CD4-positive, alpha-beta T cell (primary cell): ENCODE measurements around the gene APBA2. TPM values are rescaled to one million over a fixed set of nuclear protein-coding genes. Genes with fewer than 3 reads are reported as not detected.

Source experiments
- ATAC-seq: fragments of 200-7000 bp; cut with Tn5 transposase; one replicate; pipeline ENCODE4 v1.10.0; 2022; ENCODE audit warnings: mild to moderate bottlenecking; ENCODE audit not compliant: poor library complexity
- CTCF ChIA-PET: fragments of 350-600 bp; sonication (Branson Sonifier 250); formaldehyde crosslinking; loops from one replicate; lab custom pipeline; 2021; ENCODE audit warnings: antibody characterized with exemption, inconsistent platforms; lab: Charles Lee
- POLR2A ChIA-PET: fragments of 350-600 bp; sonication (Branson Sonifier 250); formaldehyde crosslinking; loops from one replicate; lab custom pipeline; 2021; ENCODE audit warnings: antibody characterized with exemption, inconsistent platforms; lab: Charles Lee
- DNase-seq, 14 experiments: peaks; one replicate each; pipeline ENCODE4 v3.0.0-alpha.2; 2013 to 2020; ENCODE audit warnings: mixed read lengths in 2 of 14
- H3K27ac ChIP-seq, 2 donors: one replicate each; pipeline versions ENCODE4 v1.5.1 to v1.7.0; 2013; ENCODE audit warnings: low read length in 2 of 2, low read depth in 1 of 2, mild to moderate bottlenecking in 1 of 2
- H3K27me3 ChIP-seq, 2 experiments: 1 replicate in 1 of 2; 2 replicates in 1 of 2; pipeline versions ENCODE4 v1.6.1 to v1.7.0; 2013; ENCODE audit warnings: low read length in 2 of 2, control low read depth in 1 of 2, mild to moderate bottlenecking in 1 of 2, moderate library complexity in 1 of 2; ENCODE audit not compliant: insufficient read depth in 2 of 2, control insufficient read depth in 1 of 2
- H3K36me3 ChIP-seq: one replicate; pipeline ENCODE4 v1.6.1; 2013; ENCODE audit warnings: low read length, control low read depth; ENCODE audit not compliant: insufficient read depth
- H3K4me1 ChIP-seq: one replicate; pipeline ENCODE4 v1.6.1; 2013; ENCODE audit warnings: low read length, control low read depth; ENCODE audit not compliant: insufficient read depth
- H3K4me3 ChIP-seq: one replicate; pipeline ENCODE4 v1.5.1; 2013; ENCODE audit warnings: mild to moderate bottlenecking, low read length, moderate library complexity
- H3K9me3 ChIP-seq, 2 experiments: 1 replicate in 1 of 2; 2 replicates in 1 of 2; pipeline versions ENCODE4 v1.6.1 to v1.7.0; 2013; ENCODE audit warnings: low read length in 2 of 2, mild to moderate bottlenecking in 2 of 2, control low read depth in 1 of 2, moderate library complexity in 1 of 2; ENCODE audit not compliant: control insufficient read depth in 1 of 2, insufficient read depth in 1 of 2
- H3K27ac Mint-ChIP-seq: one replicate; pipeline ENCODE4 v1.8.0; 2020; ENCODE audit warnings: mixed read lengths
- H3K27me3 Mint-ChIP-seq: one replicate; pipeline ENCODE4 v1.8.0; 2021; ENCODE audit warnings: mixed read lengths
- H3K36me3 Mint-ChIP-seq: one replicate; pipeline ENCODE4 v1.8.0; 2021; ENCODE audit warnings: low read depth, mixed read lengths
- H3K4me1 Mint-ChIP-seq: one replicate; pipeline ENCODE4 v1.8.0; 2021; ENCODE audit warnings: low read depth, mixed read lengths
- H3K4me3 Mint-ChIP-seq: one replicate; pipeline ENCODE4 v1.8.0; 2020; ENCODE audit warnings: mild to moderate bottlenecking, mixed read lengths
- H3K9me3 Mint-ChIP-seq: one replicate; pipeline ENCODE4 v1.8.0; 2020; ENCODE audit warnings: mixed read lengths
- intact Hi-C, 2 experiments: fragments of 100-400 bp; cut with DNase I in 1 of 2; cut with micrococcal nuclease in 1 of 2; formaldehyde crosslinking; loops; one replicate each; pipeline versions ENCODE4 v1.15.1 to v1.9.0; 2023 to 2025; cut with DNase I, micrococcal nuclease
- total RNA-seq, 174 experiments: library from RNA in 2 of 174; stranded (reverse) in 2 of 174; gene quantifications; one replicate each; pipeline ENCODE4 v1.2.3 and lab custom pipeline; 2021 to 2026
- TF ChIP-seq, protein P1 (sequence below): fragments of 200-600 bp; IDR thresholded peaks from one replicate; pipeline ENCODE4 v1.8.0; 2022; ENCODE audit warnings: antibody characterized with exemption, mild to moderate bottlenecking

APBA2 gene
- total RNA-seq, 2 experiments from 2014 or later: 123 to 126 TPM

GRCh38 chr15:29037997-29038705 is 152.4 kb downstream of the APBA2 start:
- Mint-ChIP-seq H3K4me3 (peak overlapping the region; percentile 15), H3K27me3 (no peaks in the 10 kb centered on the region), H3K36me3 (no peaks in the 10 kb centered on the region), H3K9me3 (no peaks in the 10 kb centered on the region), H3K4me1 (peaks cover 87% of the 10 kb centered on the region), H3K27ac (no peak overlapping the region)
- DNase-seq (peak in 2 of 14 experiments; percentile 8 to 9), ATAC-seq (peak; percentile 32)
- TF ChIP-seq, protein P1, sequence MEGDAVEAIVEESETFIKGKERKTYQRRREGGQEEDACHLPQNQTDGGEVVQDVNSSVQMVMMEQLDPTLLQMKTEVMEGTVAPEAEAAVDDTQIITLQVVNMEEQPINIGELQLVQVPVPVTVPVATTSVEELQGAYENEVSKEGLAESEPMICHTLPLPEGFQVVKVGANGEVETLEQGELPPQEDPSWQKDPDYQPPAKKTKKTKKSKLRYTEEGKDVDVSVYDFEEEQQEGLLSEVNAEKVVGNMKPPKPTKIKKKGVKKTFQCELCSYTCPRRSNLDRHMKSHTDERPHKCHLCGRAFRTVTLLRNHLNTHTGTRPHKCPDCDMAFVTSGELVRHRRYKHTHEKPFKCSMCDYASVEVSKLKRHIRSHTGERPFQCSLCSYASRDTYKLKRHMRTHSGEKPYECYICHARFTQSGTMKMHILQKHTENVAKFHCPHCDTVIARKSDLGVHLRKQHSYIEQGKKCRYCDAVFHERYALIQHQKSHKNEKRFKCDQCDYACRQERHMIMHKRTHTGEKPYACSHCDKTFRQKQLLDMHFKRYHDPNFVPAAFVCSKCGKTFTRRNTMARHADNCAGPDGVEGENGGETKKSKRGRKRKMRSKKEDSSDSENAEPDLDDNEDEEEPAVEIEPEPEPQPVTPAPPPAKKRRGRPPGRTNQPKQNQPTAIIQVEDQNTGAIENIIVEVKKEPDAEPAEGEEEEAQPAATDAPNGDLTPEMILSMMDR: no peak
- Histone ChIP-seq H3K27ac (no peak overlapping the region), H3K27me3 (no peaks in the 10 kb centered on the region), H3K4me3 (no peak overlapping the region), H3K36me3 (no peaks in the 10 kb centered on the region), H3K9me3 (peaks cover 0 to 3% of the 10 kb centered on the region in 2 experiments), H3K4me1 (peaks cover 41% of the 10 kb centered on the region)
- CTCF ChIA-PET: no interaction called here
- intact Hi-C loops: no loop called here
- POLR2A ChIA-PET: no interaction called here

DNA sequence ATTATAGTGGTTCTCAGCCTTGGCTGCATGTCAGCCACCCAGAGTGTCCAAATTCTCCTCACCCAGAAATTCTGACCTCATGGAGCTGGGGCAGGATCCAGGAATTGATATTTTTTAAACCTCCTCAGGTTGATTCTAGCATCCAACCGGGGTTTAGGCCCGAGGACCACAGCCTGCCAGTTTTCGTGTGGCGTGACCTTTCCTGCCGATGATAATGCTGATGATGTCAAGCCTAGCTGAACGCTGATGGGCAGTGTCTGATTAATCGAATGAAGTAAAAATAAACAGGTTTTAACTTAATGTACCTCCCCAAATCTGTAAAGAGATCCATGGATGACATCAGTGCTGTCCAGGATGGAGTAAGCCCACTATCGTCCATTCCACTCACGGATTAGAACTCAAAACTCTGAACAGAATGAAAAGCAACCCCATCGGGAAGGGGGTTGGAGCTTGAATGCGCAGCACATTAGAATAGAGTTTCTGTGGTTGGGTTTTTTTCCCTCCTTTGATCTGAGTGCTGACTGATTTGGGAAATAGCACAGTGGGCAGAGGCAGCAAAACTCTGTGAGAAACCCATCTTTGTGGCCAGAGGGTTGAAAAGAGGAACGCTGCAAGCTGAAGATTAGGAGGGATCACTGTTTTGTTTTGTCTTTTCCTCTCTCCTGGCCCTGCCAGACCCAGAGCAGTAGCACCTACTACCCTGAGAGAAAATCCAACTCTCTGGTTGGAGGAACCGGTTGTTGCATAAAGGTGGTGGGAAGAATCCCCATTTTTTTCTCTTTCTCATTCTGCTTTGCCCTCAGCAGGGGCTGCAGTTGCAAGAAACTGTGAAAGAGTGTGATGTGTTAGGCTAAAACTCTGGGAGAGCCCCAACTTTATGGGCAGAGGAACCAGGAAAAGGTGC is 153.9 kb downstream of the APBA2 start:
- ChIA-PET CTCF (no interaction called here), POLR2A (interaction anchor here (0.7 kb wide), 1 partner anchor 20 kb away, joined by 3 read pairs; no protein-coding TSS in a partner anchor)
- no peaks in the 10 kb centered on the region for H3K36me3 ChIP-seq
- no peak for ATAC-seq
- Mint-ChIP-seq H3K27me3 (no peaks in the 10 kb centered on the region), H3K36me3 (no peaks in the 10 kb centered on the region), H3K4me1 (peaks cover 90% of the 10 kb centered on the region), H3K4me3 (no peak overlapping the region), H3K27ac (peak overlapping the region; percentile 47), H3K9me3 (no peaks in the 10 kb centered on the region)
- TF ChIP-seq, protein P1: no peak
- DNase-seq: peak in 1 of 14 experiments; percentile 20
- peaks cover 40% of the 10 kb centered on the region for H3K4me1 ChIP-seq
- no peak overlapping the region for H3K4me3 ChIP-seq
- H3K27ac ChIP-seq: no peak overlapping the region
- H3K9me3 ChIP-seq: peaks cover 0 to 3% of the 10 kb centered on the region in 2 experiments
- intact Hi-C loops: no loop called here
- H3K27me3 ChIP-seq: no peaks in the 10 kb centered on the region

- ChIA-PET POLR2A (interaction anchor here (0.7 kb wide), 1 partner anchor 20 kb away, joined by 3 read pairs; no protein-coding TSS in a partner anchor), CTCF (no interaction called here)
- Histone ChIP-seq H3K9me3 (peaks cover 0 to 3% of the 10 kb centered on the region in 2 experiments), H3K27me3 (no peaks in the 10 kb centered on the region), H3K4me1 (peaks cover 41% of the 10 kb centered on the region), H3K36me3 (no peaks in the 10 kb centered on the region), H3K27ac (no peak overlapping the region), H3K4me3 (no peak overlapping the region)
- TF ChIP-seq, protein P1: no peak
- peak overlapping the region; percentile 47 for H3K27ac Mint-ChIP-seq
- DNase-seq (no peak), ATAC-seq (no peak)
- H3K36me3 Mint-ChIP-seq: no peaks in the 10 kb centered on the region
- intact Hi-C loops: no loop called here
- H3K4me1 Mint-ChIP-seq: peaks cover 84% of the 10 kb centered on the region
- H3K4me3 Mint-ChIP-seq: no peak overlapping the region
- H3K27me3 Mint-ChIP-seq: no peaks in the 10 kb centered on the region
- H3K9me3 Mint-ChIP-seq: no peaks in the 10 kb centered on the region
Observed at GRCh38 chr15:29040370-29040751, 154.6 kb downstream of the APBA2 start.
